ENCODE results near the gene PPM1L.
"Not testable (repeated sequence)": the region's sequence is repeated elsewhere in the genome, so short reads cannot be mapped to it uniquely, and the experiment has no call there.

Gene PPM1L

DNA sequence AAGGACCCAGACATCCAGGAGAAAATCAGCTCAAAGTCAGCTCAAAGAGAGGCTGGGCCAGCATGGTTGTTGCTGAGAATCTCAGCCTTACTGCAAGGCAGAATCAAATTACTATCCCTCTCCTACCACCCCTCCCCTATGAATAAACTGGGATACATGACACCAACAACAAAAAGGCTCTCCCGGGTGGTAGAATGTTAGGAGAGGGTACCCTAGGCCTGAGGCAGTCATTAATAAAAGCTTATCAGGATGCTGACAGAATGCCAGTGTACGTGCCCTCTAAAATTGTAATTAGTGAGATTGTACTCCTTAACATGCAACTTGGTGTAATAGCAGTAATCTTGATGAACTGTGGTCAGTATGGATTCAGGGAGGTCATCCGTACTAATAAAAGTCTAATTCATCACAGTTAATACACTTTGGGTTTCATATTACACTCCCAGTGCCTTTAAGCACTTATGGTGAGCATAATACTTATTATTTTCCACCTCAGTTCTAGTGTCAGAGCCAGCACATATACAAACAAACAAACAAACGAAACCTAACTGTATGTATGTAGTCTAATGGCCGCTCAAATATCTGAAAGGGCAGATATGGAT is 272.6 kb downstream of the PPM1L start:
- H3K4me2 ChIP-seq (ENCODE audit: insufficient read depth, low read length), result no peak overlapping the region
- TF ChIP-seq, protein P1, sequence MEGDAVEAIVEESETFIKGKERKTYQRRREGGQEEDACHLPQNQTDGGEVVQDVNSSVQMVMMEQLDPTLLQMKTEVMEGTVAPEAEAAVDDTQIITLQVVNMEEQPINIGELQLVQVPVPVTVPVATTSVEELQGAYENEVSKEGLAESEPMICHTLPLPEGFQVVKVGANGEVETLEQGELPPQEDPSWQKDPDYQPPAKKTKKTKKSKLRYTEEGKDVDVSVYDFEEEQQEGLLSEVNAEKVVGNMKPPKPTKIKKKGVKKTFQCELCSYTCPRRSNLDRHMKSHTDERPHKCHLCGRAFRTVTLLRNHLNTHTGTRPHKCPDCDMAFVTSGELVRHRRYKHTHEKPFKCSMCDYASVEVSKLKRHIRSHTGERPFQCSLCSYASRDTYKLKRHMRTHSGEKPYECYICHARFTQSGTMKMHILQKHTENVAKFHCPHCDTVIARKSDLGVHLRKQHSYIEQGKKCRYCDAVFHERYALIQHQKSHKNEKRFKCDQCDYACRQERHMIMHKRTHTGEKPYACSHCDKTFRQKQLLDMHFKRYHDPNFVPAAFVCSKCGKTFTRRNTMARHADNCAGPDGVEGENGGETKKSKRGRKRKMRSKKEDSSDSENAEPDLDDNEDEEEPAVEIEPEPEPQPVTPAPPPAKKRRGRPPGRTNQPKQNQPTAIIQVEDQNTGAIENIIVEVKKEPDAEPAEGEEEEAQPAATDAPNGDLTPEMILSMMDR (IDR thresholded peaks at IDR 0.05; ENCODE audit: borderline replicate concordance, extremely low read depth, low read length, poor library complexity, severe bottlenecking), result no peak
- no peak for TF ChIP-seq EZH2 (IDR thresholded peaks at IDR 0.05; ENCODE audit: borderline replicate concordance, low read depth, low read length, severe bottlenecking)

DNA sequence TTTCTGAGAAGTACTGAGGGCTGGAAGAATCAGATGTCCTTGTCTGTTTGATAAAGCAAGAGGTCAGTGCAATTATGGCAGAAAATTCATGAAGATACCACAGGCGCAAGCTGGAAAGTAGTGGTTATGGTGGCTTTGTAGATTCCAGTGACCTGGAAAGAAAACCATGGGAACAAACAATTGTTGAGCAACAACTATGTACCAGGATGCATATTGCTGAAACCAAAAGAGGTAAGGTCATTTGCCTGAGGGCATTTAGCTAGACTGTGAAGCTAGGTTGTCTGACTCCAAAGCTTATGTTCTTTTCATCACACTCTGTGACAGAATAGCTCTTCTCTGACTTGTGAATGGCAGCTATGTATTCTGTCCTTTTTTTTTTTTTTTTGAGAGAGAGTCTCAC is 275.1 kb downstream of the PPM1L start:
- DNase-seq (no peak), ATAC-seq (ENCODE audit: insufficient read depth, low read depth) (no peak)
- Histone ChIP-seq H4K20me1 (ENCODE audit: insufficient read depth, low read length) (no peaks in the 10 kb centered on the region), H3K4me2 (ENCODE audit: insufficient read depth, low read length) (no peak overlapping the region), H3K27ac (ENCODE audit: low read length) (no peak overlapping the region), H3K79me2 (ENCODE audit: insufficient read depth, low read length) (no peaks in the 10 kb centered on the region), H3K9ac (ENCODE audit: low read depth, low read length) (no peak overlapping the region), H3K4me3 (ENCODE audit: low read depth in 1 of 2, low read length in 2 of 2) (no peak overlapping the region), H2AFZ (ENCODE audit: low read depth, low read length) (no peak overlapping the region), H3K27me3 (ENCODE audit: insufficient read depth, low read length, poor library complexity) (no peaks in the 10 kb centered on the region), H3K9me3 (ENCODE audit: insufficient read depth, low read length, severe bottlenecking) (no peaks in the 10 kb centered on the region), H3K4me1 (ENCODE audit: insufficient read depth, low read length) (no peaks in the 10 kb centered on the region), H3K36me3 (ENCODE audit: insufficient read depth, low read length) (no peaks in the 10 kb centered on the region)
- TF ChIP-seq EZH2 (IDR thresholded peaks at IDR 0.05; ENCODE audit: borderline replicate concordance, low read depth, low read length, severe bottlenecking), result no peak
- TF ChIP-seq, protein P1 (IDR thresholded peaks at IDR 0.05; ENCODE audit: borderline replicate concordance, extremely low read depth, low read length, poor library complexity, severe bottlenecking), result no peak

More for the DNA sequence above, 272.6 kb downstream of the PPM1L start:
- Histone ChIP-seq H3K9me3 (ENCODE audit: insufficient read depth, low read length, severe bottlenecking) (peaks cover 3% of the 10 kb centered on the region), H2AFZ (ENCODE audit: low read depth, low read length) (no peak overlapping the region), H4K20me1 (ENCODE audit: insufficient read depth, low read length) (no peaks in the 10 kb centered on the region), H3K4me3 (ENCODE audit: low read depth in 1 of 2, low read length in 2 of 2) (no peak overlapping the region), H3K79me2 (ENCODE audit: insufficient read depth, low read length) (no peaks in the 10 kb centered on the region), H3K27ac (ENCODE audit: low read length) (no peak overlapping the region), H3K27me3 (ENCODE audit: insufficient read depth, low read length, poor library complexity) (no peaks in the 10 kb centered on the region), H3K36me3 (ENCODE audit: insufficient read depth, low read length) (no peaks in the 10 kb centered on the region), H3K4me1 (ENCODE audit: insufficient read depth, low read length) (no peaks in the 10 kb centered on the region), H3K9ac (ENCODE audit: low read depth, low read length) (no peak overlapping the region)
- DNase-seq (no peak), ATAC-seq (ENCODE audit: insufficient read depth, low read depth) (no peak)

DNA sequence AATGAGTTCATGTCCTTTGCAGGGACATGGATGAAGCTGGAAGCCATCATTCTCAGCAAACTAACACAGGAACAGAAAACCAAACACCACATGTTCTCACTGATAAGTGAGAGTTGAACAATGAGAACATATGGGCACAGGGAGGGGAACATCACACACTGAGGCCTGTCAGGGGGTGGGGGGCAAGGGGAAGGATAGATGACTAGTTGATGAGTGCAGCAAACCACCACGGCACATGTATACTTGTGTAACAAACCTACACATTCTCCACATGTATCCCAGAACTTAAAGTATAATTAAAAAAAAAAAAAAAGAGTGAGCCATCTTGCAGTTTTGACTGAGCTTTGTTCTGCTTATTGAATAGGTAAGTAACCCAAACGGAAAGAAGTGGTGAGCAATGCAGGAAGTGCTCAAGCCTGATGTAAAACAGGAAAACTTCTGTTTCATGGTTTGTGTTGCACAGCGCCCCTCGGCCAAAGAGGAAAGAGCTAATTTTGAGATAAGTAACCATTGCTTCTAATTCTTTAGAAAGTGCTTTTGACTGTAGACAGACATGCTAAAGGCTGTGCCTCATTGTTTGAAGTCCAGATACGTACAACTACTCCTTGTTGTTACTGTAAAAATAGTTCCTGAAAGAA is 279.0 kb downstream of the PPM1L start:
- not testable (repeated sequence) for H3K79me2 ChIP-seq (ENCODE audit: insufficient read depth, low read length); H2AFZ ChIP-seq (ENCODE audit: low read depth, low read length); H3K9ac ChIP-seq (ENCODE audit: low read depth, low read length); H3K27ac ChIP-seq (ENCODE audit: low read length); H3K9me3 ChIP-seq (ENCODE audit: insufficient read depth, low read length, severe bottlenecking); H3K27me3 ChIP-seq (ENCODE audit: insufficient read depth, low read length, poor library complexity); H3K4me2 ChIP-seq (ENCODE audit: insufficient read depth, low read length); H3K36me3 ChIP-seq (ENCODE audit: insufficient read depth, low read length); DNase-seq; H3K4me1 ChIP-seq (ENCODE audit: insufficient read depth, low read length); H4K20me1 ChIP-seq (ENCODE audit: insufficient read depth, low read length); H3K4me3 ChIP-seq (ENCODE audit: low read depth in 1 of 2, low read length in 2 of 2); ATAC-seq (ENCODE audit: insufficient read depth, low read depth)

DNA sequence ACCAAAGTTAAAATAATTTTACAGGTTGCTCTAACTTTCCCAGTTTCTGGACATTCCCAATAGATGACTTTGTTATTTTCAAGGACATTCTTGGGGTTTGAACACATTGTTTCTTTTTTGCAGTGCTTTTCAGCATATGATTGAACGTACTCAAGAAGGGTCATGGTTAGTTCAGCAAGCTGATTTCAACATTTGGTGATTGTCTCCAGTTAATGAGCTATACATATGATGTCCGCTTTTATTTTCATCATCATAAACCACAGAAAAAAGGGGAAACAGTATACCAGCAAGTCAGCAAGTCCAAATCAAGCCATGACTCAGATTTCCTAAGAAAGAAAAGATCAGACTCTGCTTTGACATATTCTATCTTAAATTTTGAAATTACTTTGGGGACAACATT is 279.7 kb downstream of the PPM1L start:
- H3K36me3 ChIP-seq (ENCODE audit: insufficient read depth, low read length), result no peaks in the 10 kb centered on the region
- no peaks in the 10 kb centered on the region for H3K9me3 ChIP-seq (ENCODE audit: insufficient read depth, low read length, severe bottlenecking)
- H3K4me3 ChIP-seq (ENCODE audit: low read depth in 1 of 2, low read length in 2 of 2), result no peak overlapping the region
- no peak for DNase-seq
- no peak overlapping the region for H3K27ac ChIP-seq (ENCODE audit: low read length)
- TF ChIP-seq EZH2 (IDR thresholded peaks at IDR 0.05; ENCODE audit: borderline replicate concordance, low read depth, low read length, severe bottlenecking), result no peak
- TF ChIP-seq, protein P1 (IDR thresholded peaks at IDR 0.05; ENCODE audit: borderline replicate concordance, extremely low read depth, low read length, poor library complexity, severe bottlenecking), result no peak
- no peak overlapping the region for H2AFZ ChIP-seq (ENCODE audit: low read depth, low read length)
- no peaks in the 10 kb centered on the region for H4K20me1 ChIP-seq (ENCODE audit: insufficient read depth, low read length)
- H3K79me2 ChIP-seq (ENCODE audit: insufficient read depth, low read length), result no peaks in the 10 kb centered on the region
- H3K4me2 ChIP-seq (ENCODE audit: insufficient read depth, low read length), result no peak overlapping the region
- no peaks in the 10 kb centered on the region for H3K27me3 ChIP-seq (ENCODE audit: insufficient read depth, low read length, poor library complexity)
- ATAC-seq (ENCODE audit: insufficient read depth, low read depth), result no peak
- H3K9ac ChIP-seq (ENCODE audit: low read depth, low read length), result no peak overlapping the region
- H3K4me1 ChIP-seq (ENCODE audit: insufficient read depth, low read length), result no peaks in the 10 kb centered on the region
